ENCODE measurements around the gene SLC24A4. TPM values are rescaled to one million over a fixed set of nuclear protein-coding genes. Genes with fewer than 3 reads are reported as not detected.

Gene SLC24A4
- total RNA-seq, 1 experiment from 2014 or later, result not detected

GRCh38 chr14:92480856-92481255 lies 157.9 kb downstream of the SLC24A4 start:
- CTCF ChIA-PET, result no interaction called here
- intact Hi-C loops (cut with micrococcal nuclease), result no loop called here
- BruUV-seq (replicated peaks), result no TSS peak

More at GRCh38 chr14:92480856-92481255, 157.9 kb downstream of the SLC24A4 start:
- no peak overlapping the region for H3K27ac ChIP-seq (ENCODE audit: low read depth, low read length)
- POLR2A ChIA-PET, result no interaction called here
- H4K20me1 ChIP-seq (ENCODE audit: insufficient read depth), result no peaks in the 10 kb centered on the region
- DNase-seq (ENCODE audit: low read depth, low spot score) (no peak), ATAC-seq (no peak)
- no peak overlapping the region for H3K4me3 ChIP-seq (replicated peaks in 1 of 2; ENCODE audit: low read depth in 1 of 2, low read length in 2 of 2)
- no peaks in the 10 kb centered on the region for H3K27me3 ChIP-seq (ENCODE audit: insufficient read depth, low read length)
- no peaks in the 10 kb centered on the region for H3K9me3 ChIP-seq (ENCODE audit: control insufficient read depth in 1 of 2, insufficient read depth in 1 of 2, low read depth in 1 of 2, low read length in 2 of 2)
- no peaks in the 10 kb centered on the region for H3K4me1 ChIP-seq (ENCODE audit: control insufficient read depth in 1 of 2, insufficient read depth in 2 of 2, low read length in 2 of 2)
- no peak for TF ChIP-seq RAD21 (IDR thresholded peaks at IDR 0.05; ENCODE audit: low read depth)
- TF ChIP-seq SP1 (IDR thresholded peaks at IDR 0.05; ENCODE audit: low read depth), result no peak
- no peak for TF ChIP-seq EGR1 (IDR thresholded peaks at IDR 0.05; ENCODE audit: low read depth)
- no peak for TF ChIP-seq ELF1 (IDR thresholded peaks at IDR 0.05; ENCODE audit: borderline replicate concordance, low read depth)
- no peak for TF ChIP-seq MAX (IDR thresholded peaks at IDR 0.05)
- TF ChIP-seq CBX3 (IDR thresholded peaks at IDR 0.05; ENCODE audit: low read depth), result no peak
- TF ChIP-seq POLR2A (IDR thresholded peaks at IDR 0.05; ENCODE audit: borderline replicate concordance, extremely low read depth, insufficient read depth, insufficient read length), result no peak
- no peak for TF ChIP-seq ZNF274 (IDR thresholded peaks at IDR 0.05; ENCODE audit: low read depth, low read length)
- no peak for TF ChIP-seq SRF (IDR thresholded peaks at IDR 0.05; ENCODE audit: low read depth)
- no peak for TF ChIP-seq POLR2AphosphoS5 (IDR thresholded peaks at IDR 0.05; ENCODE audit: low read depth, low read length)
- TF ChIP-seq JUND (IDR thresholded peaks at IDR 0.05), result no peak
- TF ChIP-seq CEBPB (IDR thresholded peaks at IDR 0.05; ENCODE audit: low read depth), result no peak
- no peak for TF ChIP-seq CTCF (IDR thresholded peaks at IDR 0.05 in 2 of 3, conservative IDR thresholded peaks at IDR 0.05 in 1 of 3; ENCODE audit: borderline replicate concordance in 1 of 3, insufficient read depth in 1 of 3, low read depth in 2 of 3, low read length in 2 of 3)
- TF ChIP-seq REST (IDR thresholded peaks at IDR 0.05; ENCODE audit: low read depth), result no peak
- RAD21 ChIA-PET (ENCODE audit: low non-redundant PET in 1 of 2, low total read pairs in 2 of 2, uncharacterized antibody in 2 of 2, unreplicated experiment in 2 of 2), result no interaction called here
- H3K36me3 ChIP-seq (ENCODE audit: control insufficient read depth in 1 of 2, insufficient read depth in 2 of 2, low read length in 2 of 2), result no peaks in the 10 kb centered on the region
- H3K79me2 ChIP-seq (ENCODE audit: insufficient read depth, low read length), result no peaks in the 10 kb centered on the region
- no peak overlapping the region for H2AFZ ChIP-seq (ENCODE audit: low read depth, low read length, poor library complexity, severe bottlenecking)
- H3K9ac ChIP-seq (ENCODE audit: low read length), result no peak overlapping the region
- no peak overlapping the region for H3K4me2 ChIP-seq (ENCODE audit: low read length)
- no peaks in the 10 kb centered on the region for H3K9me2 ChIP-seq (ENCODE audit: insufficient read depth)
